ENCODE data around the gene F9.
"Not testable (repeated sequence)": the region's sequence is repeated elsewhere in the genome, so short reads cannot be mapped to it uniquely, and the experiment has no call there.

F9 gene

GRCh38 chrX:139530550-139530949, at the start of gene F9:
Gene F9, plus strand, starts transcription at chrX:139530739. Its CDS starts 26 bp downstream, at chrX:139530765.
- DNase-seq (ENCODE audit: low spot score) = no peak

GRCh38 chrX:139483699-139484098, 46.8 kb upstream of the F9 start:
- no peak for DNase-seq (ENCODE audit: low spot score)

GRCh38 chrX:139484591-139484990, 45.9 kb upstream of the F9 start:
- DNase-seq (ENCODE audit: low spot score) = no peak

GRCh38 chrX:139495324-139495723, 35.2 kb upstream of the F9 start:
- no peak for DNase-seq (ENCODE audit: low spot score)

DNA sequence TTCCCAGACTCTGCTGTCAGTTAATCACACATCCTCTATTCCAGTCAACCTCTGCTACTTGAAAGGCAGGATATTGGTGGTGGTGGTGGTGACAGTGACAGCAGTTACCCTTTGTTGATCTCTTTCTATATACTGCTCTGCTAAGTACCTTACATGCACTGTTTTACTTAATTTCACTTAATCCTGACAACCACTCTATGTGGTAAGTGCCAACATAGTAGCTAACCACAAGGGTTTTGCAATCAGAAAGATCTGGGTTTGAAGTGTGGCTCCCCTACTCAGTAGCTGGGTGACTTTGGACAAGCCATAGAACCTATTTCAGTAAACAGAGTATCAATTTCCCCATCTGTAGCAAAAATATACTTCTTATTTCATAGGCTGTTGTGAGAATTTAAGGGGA, 24.2 kb upstream of the F9 start:
- DNase-seq (ENCODE audit: low spot score) = no peak

DNA sequence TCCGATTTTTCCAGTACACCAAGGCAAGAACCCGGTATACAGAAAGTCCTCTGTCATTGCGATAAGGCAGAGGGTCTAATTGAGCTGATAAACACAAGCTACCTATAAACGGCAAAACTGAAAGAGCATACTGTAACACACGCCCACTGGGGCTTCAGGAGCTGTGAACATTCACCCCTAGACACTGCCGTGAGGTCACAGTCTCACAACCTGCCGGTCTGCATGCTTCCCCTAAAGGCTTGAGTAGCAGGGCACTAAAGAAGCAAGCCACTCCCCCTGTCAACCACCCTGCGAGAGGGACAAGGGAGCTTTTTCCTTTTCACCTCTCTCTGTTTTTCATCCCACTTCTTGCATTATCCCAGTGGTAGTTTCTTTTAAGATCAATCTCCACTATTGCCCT, 22.4 kb upstream of the F9 start:
- DNase-seq (ENCODE audit: low spot score) = no peak

GRCh38 chrX:139518475-139518874, 12.1 kb upstream of the F9 start:
- DNase-seq (ENCODE audit: low spot score) = no peak

- DNase-seq (ENCODE audit: low spot score) = not testable (repeated sequence)
These were observed 1.7 kb upstream of the F9 start for GRCh38 chrX:139528829-139529228.

- no peak for DNase-seq (ENCODE audit: low spot score)
These were observed 2.3 kb downstream of the F9 start for GRCh38 chrX:139532834-139533233.

GRCh38 chrX:139533444-139533843, 2.9 kb downstream of the F9 start:
- no peak for DNase-seq (ENCODE audit: low spot score)

DNA sequence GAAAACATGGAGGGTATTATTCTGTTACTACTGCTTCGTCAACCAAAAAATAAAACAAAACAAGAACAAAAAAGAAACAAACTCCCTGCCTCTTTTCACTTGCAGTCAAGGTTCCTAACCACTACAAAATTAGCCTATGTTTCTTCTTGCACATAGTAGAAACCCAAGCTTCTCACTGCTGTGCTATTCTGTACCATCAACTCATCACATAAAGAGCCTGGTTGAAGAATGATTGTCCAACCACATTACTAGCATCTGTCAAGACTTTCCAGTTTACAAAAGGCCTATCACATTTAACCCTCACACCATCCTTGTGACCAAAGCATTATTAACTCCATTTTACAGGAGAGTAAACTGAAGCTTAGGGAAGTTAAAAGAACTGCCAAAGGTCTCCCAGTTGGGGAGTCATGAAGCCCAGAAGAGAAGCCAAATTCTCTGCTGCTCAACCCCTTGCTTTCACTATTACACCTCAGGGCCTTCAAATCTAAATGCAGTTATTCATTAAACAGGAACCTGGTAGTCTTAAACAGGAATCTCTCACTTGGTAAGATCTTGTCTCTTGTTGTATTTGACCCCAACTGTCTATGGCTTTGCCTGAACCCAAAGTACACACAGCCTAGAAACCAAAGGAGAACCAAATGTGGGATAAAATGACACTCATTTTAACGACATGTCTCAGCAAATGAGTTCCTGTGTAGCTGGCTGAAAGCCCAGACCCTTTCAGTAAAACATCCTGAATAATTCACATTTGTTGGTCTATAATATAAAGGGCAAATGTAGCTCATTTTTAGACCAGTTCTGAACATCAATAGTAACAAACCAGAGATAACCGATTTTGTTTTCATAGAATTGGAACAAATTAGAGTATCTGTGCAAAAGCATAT, 8.6 kb downstream of the F9 start:
- no peak for DNase-seq (ENCODE audit: low spot score)

DNA sequence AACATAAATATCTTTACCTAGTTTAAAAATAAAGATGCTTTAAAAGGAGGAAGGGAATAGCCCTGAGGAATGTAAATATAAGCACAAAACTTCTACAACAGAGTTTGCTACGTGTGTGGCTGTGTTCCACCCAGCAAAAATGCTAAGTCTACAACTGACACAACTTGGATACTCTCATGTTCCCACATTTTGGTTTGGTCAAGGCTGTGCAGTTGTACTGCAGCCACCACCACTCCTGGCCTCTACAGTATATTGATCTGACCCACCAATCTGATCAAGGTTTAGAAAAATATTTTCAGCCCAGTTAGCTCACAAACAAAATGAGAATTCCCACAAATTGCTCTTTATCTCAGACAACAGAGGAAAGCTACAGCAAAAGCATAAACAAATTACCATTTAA, 12.1 kb downstream of the F9 start:
- no peak for DNase-seq (ENCODE audit: low spot score)

DNA sequence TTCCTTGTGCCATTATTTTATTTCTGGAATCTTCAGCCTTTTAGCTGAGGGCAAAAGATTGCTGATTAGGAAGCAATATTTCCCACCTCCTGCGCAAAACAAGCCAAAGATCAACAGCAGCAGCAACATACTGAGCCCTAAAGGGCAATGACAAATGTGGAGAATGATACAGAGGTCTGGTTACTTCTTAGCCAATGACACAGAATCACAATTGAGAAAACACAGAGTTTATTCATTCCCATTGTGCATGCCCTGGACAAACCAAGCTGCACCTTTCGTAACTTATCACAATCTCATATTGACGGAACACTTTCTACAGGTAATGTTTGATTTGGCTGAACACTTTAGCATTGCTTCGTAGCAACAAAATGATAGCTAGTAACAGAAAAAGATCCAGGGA, 13.4 kb downstream of the F9 start:
- DNase-seq (ENCODE audit: low spot score) = no peak

- no peak for DNase-seq (ENCODE audit: low spot score)
These were observed 14.1 kb downstream of the F9 start for GRCh38 chrX:139544591-139544990.

DNA sequence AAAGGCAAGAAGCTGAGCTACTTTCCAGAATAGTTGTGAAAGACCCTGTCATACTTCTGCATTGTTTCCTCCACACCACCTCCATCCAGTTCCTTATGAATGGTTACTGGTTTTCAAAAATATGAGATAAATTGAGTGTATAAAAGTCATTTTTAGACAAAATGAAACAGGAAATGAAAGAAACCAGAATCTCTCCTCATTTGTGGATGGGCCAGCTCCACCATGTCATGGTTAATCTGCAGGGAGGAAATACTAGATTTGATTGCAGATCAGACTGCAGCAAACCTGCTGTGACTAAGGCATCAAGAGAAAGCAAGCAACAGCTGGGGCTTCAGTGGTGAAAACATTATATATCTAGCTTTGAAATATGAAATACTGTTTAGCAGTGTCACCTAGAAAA, 23.8 kb downstream of the F9 start:
- no peak for DNase-seq (ENCODE audit: low spot score)

- no peak for DNase-seq (ENCODE audit: low spot score)
These were observed 24.6 kb downstream of the F9 start for GRCh38 chrX:139554991-139555675.

- peak; percentile 51 for DNase-seq (ENCODE audit: low spot score)
These were observed 29.0 kb downstream of the F9 start for GRCh38 chrX:139559383-139560042.

DNA sequence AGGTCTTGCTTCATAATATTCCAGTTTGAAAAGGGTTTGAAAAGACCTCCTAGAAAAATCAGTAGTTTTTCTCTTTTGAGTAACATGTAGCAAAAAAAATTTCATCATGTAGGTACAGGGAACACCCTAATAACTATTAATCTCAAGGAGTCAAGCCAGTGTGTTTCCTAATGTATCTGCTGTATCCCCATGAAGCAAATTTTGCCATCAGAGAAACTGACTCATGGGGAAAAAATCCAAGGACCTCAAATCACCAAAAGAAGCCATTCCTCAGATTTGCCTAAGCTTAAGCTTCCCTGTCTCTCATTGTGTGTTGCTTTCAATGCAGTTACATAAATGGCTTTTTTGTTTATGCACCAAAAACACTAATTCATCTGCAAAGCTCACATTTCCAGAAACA, 29.7 kb downstream of the F9 start:
- no peak for DNase-seq (ENCODE audit: low spot score)

DNA sequence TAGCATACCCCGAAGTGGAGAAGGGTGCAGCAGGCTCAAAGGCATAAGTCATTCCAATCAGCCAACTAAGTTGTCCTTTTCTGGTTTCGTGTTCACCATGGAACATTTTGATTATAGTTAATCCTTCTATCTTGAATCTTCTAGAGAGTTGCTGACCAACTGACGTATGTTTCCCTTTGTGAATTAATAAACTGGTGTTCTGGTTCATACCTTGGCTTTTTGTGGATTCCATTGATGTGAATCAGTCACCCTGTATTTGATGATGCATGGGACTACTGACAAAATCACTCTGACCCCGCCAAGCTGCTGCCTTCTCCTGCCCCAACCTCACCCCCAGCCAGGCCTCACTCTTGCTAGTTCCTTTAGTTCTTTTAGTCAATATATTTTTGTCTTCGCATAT, 32.7 kb downstream of the F9 start:
- DNase-seq (ENCODE audit: low spot score) = no peak

DNA sequence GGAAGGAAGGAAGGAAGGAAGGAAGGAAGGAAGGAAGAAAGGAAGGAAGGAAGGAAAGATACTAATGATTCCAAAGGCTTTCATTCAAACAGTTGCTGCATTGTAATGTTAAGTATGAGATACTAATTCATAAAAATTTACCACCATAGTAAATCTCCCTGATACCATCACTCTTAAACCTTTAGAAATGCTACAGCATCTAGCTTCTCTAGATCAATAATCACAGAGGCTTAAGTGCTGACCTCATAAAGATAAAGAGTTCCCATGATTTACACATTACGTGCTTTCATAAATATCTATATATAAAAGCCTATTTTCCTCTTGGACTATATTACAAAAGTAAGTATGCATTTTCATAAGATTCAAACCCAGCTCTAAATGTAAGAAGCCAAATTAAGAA, 36.4 kb downstream of the F9 start:
- no peak for DNase-seq (ENCODE audit: low spot score)

DNA sequence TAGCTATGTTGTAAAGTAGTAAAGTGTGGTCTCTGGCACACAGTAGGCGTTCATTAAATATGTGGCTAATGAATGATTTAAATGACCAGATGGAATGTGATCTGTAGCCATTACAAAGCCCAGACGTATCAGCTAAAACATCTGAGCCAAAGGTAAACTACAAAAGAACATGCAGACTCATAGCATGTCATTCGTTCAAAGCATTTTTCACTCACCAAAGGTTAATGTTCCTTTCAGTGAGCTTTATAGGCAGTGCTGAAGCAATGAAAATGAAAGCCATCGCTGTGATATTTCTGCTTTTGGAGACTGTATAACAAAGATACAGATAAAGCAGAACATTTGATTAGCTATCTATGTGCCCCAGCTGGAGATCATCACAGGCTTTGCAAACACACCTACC, 50.5 kb downstream of the F9 start:
- DNase-seq (ENCODE audit: low spot score) = no peak

DNA sequence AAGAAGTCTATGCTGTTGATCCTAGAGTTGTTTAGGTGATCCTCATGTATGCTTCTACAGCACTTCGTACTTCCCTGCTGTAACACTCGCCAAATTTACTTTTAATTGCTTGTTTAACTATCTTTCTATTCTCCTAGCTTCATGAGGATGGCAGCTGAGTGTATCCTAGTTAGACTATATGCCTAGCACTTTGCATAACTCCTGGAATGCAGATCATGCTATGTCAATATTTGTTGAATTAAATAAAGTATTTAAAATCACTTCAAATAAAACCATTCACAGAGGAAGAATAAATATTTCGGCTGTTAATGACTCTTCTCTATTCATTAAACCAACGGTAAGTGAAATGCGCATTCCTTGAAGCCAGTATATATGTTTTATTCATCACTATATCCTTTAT, 55.1 kb downstream of the F9 start:
- DNase-seq (ENCODE audit: low spot score) = no peak

GRCh38 chrX:139596068-139596467, 65.5 kb downstream of the F9 start:
- DNase-seq (ENCODE audit: low spot score) = no peak
